ENCODE data around the gene RASA4B.
"Not testable (repeated sequence)": the region's sequence is repeated elsewhere in the genome, so short reads cannot be mapped to it uniquely, and the experiment has no call there.

RASA4B gene

GRCh38 chr7:102517550-102518147 is at the start of gene RASA4B:
Gene RASA4B, minus strand, starts transcription at chr7:102517777. Its CDS starts 67 bp downstream, at chr7:102517710.
- not testable (repeated sequence) for DNase-seq (ENCODE audit: low read depth in 2 of 2)

GRCh38 chr7:102550808-102551422 is 33.3 kb upstream of the RASA4B start, which contains the start of gene SPDYE2:
Gene SPDYE2, plus strand, starts transcription at chr7:102551226. Its CDS starts 2,030 bp downstream, at chr7:102553256.
- not testable (repeated sequence) for DNase-seq (ENCODE audit: low read depth in 2 of 2)

DNA sequence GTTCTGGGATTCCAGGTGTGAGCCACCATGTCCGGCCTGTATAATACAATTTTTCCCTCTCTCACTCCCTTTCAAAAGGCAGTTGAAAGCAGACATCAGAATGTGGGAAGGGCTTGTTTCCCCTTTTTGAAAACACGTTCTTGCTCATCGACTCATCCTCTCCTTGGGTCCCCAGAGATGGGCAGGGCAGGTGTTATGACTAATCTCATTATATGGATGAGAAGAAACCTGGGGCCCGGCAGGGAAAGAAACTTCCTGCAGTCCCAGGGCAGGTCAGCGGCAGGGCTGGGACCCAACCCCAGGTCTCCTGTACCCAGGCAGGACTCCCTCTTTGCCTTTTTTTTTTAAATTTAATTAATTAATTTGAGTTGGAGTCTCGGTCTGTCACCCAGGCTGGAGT is 28.8 kb upstream of the RASA4B start:
- DNase-seq (ENCODE audit: low read depth in 2 of 2): not testable (repeated sequence)

- not testable (repeated sequence) for DNase-seq (ENCODE audit: low read depth in 2 of 2)
These were observed 27.7 kb upstream of the RASA4B start for GRCh38 chr7:102545288-102545687.

DNA sequence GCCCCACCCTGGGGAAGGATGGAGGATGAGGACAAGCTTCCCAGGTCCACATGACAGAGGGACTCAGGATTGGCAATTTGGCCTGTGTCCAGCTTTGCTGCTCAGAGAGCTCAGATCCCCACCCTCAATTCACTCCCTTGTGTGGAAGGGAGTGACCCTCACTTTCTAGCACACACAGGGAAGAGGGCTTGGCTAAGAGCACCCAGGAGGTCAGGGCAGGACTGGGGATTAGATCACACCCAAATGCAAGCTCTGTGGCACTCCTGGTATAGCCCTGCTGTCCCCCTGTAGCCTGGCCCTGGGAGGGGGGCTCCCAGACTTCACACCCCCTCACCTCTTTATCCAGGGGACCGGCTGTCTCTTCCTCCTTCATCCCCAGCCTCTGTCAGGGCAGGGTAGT is 26.8 kb upstream of the RASA4B start:
- DNase-seq (ENCODE audit: low read depth in 2 of 2): not testable (repeated sequence)

GRCh38 chr7:102543596-102543995 is 26.0 kb upstream of the RASA4B start, which contains the start of gene UPK3BL2:
Gene UPK3BL2, minus strand, starts transcription at chr7:102543696. Its CDS starts 60 bp downstream, at chr7:102543636.
- DNase-seq (ENCODE audit: low read depth in 2 of 2): not testable (repeated sequence)

GRCh38 chr7:102542771-102543170 is 25.2 kb upstream of the RASA4B start:
- not testable (repeated sequence) for DNase-seq (ENCODE audit: low read depth in 2 of 2)

DNA sequence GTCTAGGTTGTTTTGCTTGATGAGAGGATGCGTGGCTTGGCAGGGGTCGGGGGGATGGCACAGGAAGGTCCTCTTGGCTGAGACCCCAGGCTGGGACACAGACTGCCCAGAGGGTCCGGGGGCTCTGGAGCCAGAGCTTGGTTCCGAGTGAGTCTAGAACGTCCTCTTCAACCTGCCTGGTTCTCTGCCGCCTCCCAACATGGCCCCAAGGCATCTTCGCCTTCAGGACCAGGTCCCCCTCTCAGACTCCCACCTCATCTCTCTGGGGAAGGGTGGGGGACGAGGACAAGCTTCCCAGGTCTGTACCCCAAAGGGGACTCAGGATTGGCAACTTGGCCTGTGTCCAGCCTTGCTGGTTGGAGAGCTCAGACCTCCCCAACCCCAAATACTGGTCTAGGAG is 24.5 kb upstream of the RASA4B start:
- DNase-seq (ENCODE audit: low read depth in 2 of 2): not testable (repeated sequence)

- DNase-seq (ENCODE audit: low read depth in 2 of 2): not testable (repeated sequence)
These were observed 23.0 kb upstream of the RASA4B start for GRCh38 chr7:102540604-102541003.

GRCh38 chr7:102535062-102535615 is 17.6 kb upstream of the RASA4B start:
- not testable (repeated sequence) for DNase-seq (ENCODE audit: low read depth in 2 of 2)

DNA sequence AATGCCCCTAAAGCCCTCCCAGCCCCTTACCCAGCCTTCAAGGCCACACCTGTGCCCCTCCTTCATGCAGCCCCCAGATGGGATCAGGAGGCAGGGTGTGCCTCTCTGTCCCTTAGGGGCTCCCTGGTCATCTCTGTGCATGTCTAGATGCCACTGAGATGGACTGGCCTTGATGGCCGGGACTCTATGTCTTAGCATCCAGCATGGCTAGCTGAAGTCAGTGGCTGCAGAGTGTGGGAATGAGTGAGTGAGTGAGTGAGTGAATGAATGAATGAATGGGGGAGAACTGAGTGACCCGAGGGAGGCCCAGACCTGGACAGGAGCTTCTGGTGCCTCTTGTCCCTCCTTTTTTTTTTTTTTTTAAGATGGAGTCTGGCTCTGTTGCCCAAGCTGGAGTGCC is 14.6 kb upstream of the RASA4B start:
- DNase-seq (ENCODE audit: low read depth in 2 of 2): not testable (repeated sequence)

DNA sequence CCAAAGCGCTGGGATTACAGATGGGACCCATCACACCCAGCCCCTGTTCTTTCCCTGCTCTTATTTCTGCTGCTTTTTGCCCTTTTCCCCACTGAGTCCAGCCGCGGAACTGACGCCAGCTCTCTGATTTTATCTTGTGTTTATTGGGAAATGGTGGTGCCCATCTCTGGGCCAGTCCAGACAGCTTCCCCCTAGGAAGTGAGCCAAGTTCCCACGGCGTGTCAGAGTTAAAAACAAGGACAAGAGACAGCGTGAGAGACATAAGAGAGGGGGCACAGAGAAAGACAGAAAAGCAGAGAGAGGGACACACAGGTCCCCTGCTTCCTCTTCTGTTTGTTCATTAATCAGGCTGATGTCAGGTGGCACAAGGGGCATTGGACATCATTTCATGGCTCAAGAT is 14.0 kb upstream of the RASA4B start:
- not testable (repeated sequence) for DNase-seq (ENCODE audit: low read depth in 2 of 2)

DNA sequence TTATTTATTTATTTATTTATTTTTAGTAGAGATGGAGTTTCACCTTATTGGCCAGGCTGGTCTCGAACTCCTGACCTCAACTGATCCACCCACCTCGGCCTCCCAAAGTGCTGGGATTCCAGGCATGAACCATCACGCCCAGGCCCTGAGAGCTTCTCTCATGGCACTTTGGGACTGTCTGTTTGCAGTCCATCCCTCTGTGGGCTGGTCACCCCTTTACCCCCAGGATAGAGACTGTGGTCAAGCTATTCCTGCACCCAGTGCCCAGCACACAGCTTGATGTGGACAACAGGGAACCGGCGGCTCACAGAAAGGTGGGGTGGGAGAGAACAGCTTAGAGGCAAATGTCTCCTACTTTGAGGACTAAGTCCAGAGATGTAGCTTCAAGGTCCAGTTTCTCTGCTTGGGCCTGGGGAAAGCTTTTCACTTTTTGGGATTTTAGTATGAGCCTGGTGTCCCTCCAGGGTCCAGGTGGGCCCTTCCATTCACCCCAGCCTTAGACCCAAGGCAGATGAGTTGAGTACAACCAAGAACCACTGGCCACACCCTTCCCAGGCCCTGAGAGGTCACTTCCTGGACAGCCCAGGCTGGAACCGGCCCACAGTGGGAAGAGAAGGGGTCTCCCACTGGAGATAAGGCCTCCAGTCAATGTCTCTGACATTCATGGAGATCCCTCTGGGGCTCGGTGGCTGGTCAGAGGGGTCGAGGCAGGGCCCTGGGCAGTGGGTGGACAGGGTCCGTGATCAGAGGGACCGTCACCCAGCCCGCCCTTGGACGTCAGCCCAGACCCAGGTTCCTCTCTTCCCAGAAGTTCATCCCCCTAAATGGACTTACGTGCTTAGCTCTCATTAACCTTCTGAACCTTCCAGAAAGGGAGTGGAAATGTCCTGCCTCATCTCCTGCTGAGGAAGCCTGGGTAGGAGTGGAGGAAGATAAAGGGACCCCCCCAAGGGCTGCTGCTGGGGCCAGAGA is 10.5 kb upstream of the RASA4B start:
- not testable (repeated sequence) for DNase-seq (ENCODE audit: low read depth in 2 of 2)

GRCh38 chr7:102527182-102527581 is 9.6 kb upstream of the RASA4B start:
- DNase-seq (ENCODE audit: low read depth in 2 of 2): not testable (repeated sequence)

- not testable (repeated sequence) for DNase-seq (ENCODE audit: low read depth in 2 of 2)
These were observed 7.2 kb upstream of the RASA4B start for GRCh38 chr7:102524803-102525202.

DNA sequence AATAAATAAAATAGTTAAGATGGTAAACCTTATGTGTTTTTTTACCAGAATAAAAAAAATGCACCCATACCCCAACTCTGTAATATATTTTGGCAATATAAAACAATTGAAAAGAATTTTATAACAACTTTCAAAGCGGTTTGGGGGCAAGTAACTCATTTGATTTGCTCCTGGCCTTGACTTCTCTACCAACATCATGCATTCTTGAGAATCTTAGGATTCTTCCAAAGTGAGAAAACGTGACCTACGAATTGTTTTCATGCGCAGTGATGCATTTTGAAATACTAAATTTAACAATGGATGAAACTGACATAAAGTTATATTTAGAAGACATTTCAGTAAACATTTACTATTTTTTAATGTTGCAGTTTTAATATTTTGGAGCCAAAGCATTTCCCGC is 3.2 kb upstream of the RASA4B start:
- not testable (repeated sequence) for DNase-seq (ENCODE audit: low read depth in 2 of 2)

- DNase-seq (ENCODE audit: low read depth in 2 of 2): not testable (repeated sequence)
These were observed 626 bp downstream of the RASA4B start for GRCh38 chr7:102516951-102517350.

DNA sequence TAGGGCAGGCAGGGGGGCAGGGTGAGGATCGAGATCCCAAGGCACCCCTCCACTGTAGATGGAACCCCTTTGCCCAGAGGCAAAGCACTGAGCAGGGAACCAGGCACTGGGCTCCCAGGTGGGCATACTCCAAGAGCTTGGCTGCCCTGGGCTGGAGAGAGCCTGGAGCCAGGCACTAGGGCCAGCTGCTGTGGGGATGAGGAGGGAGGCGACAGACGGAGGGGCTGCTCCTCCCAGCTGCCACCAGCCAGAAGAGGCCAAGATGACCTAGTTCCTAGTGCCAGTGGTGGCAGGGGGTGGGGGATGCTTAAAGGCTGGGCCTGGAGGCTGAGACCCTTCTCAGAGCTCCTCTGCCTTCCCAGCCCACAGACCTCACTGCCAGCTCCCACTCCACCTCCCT is 1.7 kb downstream of the RASA4B start:
- not testable (repeated sequence) for DNase-seq (ENCODE audit: low read depth in 2 of 2)

- not testable (repeated sequence) for DNase-seq (ENCODE audit: low read depth in 2 of 2)
These were observed 2.5 kb downstream of the RASA4B start for GRCh38 chr7:102514881-102515721.

- DNase-seq (ENCODE audit: low read depth in 2 of 2): not testable (repeated sequence)
These were observed 4.8 kb downstream of the RASA4B start for GRCh38 chr7:102512642-102513221.
